ENCODE results near the gene CANX.
"Not testable (repeated sequence)": the region's sequence is repeated elsewhere in the genome, so short reads cannot be mapped to it uniquely, and the experiment has no call there.

DNA sequence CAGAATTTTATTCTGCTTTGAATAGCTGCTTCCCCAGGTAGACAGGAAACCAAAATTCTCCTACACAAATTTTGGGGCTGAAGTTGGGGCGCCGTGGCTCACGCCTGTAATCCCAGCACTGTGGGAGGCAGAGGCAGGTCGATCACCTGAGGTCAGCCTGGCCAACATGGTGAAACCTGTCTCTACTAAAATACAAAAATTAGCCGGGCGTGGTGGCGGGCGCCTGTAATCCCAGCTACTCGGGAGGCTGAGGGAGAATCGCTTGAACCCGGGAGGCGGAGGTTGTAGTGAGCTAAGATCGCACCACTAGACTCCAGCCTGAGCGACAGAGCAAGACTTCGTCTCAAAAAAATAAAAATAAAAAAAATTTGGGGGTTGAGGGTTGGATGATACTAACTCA is 1.2 kb upstream of the CANX start:
- TF ChIP-seq, protein P1, sequence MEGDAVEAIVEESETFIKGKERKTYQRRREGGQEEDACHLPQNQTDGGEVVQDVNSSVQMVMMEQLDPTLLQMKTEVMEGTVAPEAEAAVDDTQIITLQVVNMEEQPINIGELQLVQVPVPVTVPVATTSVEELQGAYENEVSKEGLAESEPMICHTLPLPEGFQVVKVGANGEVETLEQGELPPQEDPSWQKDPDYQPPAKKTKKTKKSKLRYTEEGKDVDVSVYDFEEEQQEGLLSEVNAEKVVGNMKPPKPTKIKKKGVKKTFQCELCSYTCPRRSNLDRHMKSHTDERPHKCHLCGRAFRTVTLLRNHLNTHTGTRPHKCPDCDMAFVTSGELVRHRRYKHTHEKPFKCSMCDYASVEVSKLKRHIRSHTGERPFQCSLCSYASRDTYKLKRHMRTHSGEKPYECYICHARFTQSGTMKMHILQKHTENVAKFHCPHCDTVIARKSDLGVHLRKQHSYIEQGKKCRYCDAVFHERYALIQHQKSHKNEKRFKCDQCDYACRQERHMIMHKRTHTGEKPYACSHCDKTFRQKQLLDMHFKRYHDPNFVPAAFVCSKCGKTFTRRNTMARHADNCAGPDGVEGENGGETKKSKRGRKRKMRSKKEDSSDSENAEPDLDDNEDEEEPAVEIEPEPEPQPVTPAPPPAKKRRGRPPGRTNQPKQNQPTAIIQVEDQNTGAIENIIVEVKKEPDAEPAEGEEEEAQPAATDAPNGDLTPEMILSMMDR (IDR thresholded peaks at IDR 0.05; ENCODE audit: extremely low read depth in 1 of 2, insufficient read depth in 1 of 2, low read depth in 1 of 2, low read length in 2 of 2): not testable (repeated sequence)
- not testable (repeated sequence) for TF ChIP-seq POLR2A (IDR thresholded peaks at IDR 0.05; ENCODE audit: low read depth, low read length)

All from endothelial cell of umbilical vein (primary cell).